ENCODE data around the gene ISG15.

DNA sequence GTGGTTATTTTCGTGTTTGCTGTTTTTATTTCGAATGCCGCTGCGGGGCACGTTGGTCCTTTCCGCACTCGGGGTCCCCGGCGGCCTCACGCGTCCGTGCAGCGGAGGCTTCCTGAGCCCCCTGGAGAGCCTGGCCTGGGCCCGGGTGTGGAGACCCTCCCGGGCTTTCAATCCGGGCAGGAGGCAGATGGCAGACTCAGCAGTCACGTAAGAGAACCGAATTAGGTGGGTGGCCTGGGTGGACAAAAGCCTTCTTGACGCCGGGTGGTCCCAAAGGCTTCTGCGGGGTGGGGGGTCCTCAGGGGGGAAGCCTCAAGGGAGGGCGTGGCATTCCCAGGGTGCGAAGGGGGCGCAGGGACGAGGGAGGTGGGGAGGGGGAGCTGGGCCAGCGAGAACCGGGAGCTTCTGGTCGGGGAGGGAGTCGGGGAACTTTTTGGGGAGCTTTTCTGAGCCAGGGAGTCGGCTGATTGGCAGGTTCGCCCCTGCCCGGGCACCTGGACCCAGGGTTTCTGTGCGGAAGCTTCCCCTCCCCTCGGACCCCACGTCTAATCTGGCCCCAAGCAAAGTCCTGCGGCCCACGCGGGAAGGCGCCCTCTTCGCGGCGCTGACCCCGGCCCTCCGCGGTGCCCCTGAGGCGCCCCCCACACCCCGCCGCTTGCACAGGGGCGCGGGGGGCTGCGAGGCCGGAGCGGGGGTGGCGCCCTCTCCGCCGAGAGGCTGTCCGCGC is 12.1 kb upstream of the ISG15 start:
- TF ChIP-seq, protein P1, sequence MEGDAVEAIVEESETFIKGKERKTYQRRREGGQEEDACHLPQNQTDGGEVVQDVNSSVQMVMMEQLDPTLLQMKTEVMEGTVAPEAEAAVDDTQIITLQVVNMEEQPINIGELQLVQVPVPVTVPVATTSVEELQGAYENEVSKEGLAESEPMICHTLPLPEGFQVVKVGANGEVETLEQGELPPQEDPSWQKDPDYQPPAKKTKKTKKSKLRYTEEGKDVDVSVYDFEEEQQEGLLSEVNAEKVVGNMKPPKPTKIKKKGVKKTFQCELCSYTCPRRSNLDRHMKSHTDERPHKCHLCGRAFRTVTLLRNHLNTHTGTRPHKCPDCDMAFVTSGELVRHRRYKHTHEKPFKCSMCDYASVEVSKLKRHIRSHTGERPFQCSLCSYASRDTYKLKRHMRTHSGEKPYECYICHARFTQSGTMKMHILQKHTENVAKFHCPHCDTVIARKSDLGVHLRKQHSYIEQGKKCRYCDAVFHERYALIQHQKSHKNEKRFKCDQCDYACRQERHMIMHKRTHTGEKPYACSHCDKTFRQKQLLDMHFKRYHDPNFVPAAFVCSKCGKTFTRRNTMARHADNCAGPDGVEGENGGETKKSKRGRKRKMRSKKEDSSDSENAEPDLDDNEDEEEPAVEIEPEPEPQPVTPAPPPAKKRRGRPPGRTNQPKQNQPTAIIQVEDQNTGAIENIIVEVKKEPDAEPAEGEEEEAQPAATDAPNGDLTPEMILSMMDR (IDR thresholded peaks at IDR 0.05; ENCODE audit: poor library complexity) = no peak
- TF ChIP-seq EZH2 (IDR thresholded peaks at IDR 0.05; ENCODE audit: borderline replicate concordance) (no peak), EZH2phosphoT487 (IDR thresholded peaks at IDR 0.05; ENCODE audit: low read depth, severe bottlenecking, unreplicated experiment) (no peak)

Data from hepatocyte (in vitro differentiated cells).